HG03175 (cell line): Measurements from ENCODE around the gene THTPA.
"Not testable (repeated sequence)": the region's sequence is repeated elsewhere in the genome, so short reads cannot be mapped to it uniquely, and the experiment has no call there.

Experiments used
- ATAC-seq: cut with Tn5 transposase; IDR thresholded peaks from one replicate; pipeline ENCODE4 v1.9.1; 2021; ENCODE audit warnings: mild to moderate bottlenecking, moderate library complexity; ENCODE audit not compliant: unreplicated experiment

The THTPA gene

DNA sequence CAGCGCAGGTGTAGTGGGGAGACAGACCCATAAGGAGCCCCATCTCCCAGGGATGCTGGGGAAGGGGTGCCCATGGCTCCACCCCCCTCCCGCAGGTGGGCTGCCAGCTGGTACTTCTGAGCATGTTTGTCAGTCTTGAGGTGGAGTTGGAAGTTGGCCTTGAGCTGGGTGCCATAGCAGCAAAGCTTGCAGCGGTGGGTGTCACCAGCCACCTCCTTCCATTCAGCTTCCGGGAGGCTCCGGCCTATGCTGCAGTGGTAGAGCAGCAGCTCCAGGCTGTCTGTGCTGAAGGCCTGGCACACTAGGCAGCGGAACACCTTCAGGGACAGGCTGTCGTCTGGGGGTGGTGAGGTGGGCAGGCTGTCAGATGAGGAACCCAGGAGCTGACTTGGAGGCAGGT lies 23.4 kb upstream of the THTPA start:
- no peak for ATAC-seq

DNA sequence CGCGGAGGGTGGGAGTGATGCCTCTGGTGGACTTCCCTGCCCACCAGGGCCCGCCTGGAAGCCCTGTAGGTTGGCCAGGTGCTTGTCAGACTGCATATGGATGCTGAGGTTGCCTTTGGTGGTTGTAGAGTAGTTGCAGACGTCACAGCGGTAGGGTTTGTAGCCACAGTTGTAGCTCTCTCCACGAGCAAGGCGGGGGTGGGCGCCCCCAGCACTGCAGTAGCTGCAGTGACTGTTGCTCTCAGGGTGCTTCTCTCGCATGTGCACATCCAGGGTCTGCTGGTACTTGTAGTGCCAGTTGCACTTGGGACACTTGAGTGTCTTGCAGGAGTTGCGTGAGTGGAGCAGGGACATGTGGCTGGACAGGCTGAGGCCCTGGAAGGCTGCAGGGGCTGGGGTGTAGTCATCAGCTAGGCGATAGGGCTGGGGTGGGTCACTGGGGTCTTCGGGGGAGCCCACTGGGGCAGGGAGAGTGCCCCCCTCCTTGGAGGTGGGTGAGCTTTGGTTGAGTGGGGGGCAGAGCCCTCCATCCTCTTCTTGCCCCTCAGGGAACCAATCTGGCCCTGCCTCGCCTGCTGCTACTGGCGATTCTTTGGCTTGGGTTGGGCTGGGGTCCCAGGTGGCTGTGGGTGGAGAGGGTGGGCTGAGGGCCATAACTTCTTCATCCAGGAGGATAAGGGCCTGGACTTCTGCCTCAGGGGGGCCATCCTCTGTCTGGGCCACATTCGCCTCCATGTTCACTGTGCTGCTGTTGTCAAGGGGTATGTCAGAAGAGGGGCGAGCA lies 22.2 kb upstream of the THTPA start:
- no peak for ATAC-seq

DNA sequence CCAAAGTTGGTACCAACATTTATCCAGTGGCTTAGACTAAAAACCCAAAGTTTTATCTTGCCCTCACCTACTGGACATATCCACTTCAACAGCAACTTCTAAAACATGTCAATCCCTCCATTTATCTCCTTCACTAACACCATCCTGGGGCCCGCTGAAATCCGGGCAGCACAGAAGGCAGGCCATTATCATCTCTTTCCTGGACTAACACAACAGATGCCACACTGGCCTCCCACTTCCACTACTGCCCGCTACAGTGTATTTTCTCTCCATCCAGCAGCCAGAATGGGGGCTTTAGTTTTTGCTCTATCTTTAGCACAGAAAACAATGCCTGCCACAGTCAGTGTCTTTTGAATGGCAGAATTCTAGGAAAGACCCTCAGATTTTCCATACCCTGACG lies 20.1 kb upstream of the THTPA start:
- no peak for ATAC-seq

DNA sequence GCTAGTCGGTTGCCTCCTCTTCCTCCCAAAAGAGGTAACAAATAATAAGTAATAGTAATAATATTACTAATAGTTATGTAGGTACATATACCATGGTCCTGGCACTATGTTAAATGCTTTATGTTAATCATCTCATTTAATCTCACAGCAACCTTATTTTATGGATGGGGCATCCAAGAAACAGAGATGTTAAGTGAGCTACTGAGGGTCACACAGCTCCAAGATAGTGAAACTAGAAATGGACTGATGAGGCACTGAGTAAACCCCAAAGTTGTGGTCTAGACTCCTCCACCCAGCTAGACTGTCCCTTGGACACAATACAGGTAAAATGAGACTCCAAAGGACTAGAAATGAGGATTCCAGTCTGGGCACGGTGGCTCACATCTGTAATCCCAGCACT lies 19.6 kb upstream of the THTPA start:
- no peak for ATAC-seq

DNA sequence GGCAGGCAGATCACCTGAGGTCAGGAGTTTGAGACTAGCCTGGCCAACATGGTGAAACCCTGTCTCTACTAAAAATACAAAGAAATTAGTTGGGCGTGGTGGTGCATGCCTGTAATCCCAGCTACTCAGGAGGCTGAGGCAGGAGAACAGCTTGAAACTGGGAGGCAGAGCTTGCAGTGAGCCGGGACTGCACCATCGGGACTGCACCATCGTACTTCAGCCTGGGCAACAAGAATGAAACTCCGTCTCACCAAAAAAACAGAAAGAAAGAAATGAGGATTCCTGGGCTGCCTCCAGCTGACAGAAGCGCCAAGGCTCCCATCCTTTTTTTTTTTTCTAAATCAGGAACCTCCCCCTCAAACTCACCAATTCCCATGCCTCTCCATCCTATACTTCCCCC lies 19.2 kb upstream of the THTPA start:
- ATAC-seq = not testable (repeated sequence)

DNA sequence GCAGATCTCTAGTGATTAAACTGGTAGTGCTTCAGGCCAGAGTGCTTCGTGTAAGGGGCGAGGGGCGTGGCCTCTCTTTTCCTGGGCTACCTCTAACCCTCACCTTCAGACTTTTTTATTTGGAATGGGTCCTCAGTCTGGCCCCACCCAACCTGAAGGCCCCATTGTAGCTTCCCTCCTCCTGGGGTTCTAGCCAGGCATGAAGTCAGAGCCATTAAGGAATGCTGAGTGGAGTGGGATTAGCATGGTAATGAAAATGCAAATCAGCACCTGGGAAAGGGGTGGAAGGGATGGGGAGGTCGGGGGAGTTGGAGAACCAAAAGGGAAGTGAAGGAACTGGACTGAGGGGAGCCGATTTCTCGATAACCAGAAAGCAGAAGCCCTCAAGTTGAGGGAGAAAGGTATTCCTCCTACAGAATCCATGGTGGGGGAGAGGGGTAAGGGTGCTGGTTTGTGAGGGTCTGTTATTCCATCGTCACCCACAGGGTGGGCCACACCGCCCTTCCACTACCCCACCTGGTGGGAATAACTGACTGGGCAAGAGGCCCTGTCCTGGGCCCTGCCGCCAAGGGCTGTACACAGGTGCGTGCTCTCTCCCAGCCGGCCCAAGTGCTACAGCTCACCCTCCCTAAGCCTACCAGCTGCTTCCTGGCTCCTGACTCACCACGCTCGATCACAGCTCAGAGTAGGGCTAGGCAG lies 18.6 kb upstream of the THTPA start:
- ATAC-seq = no peak

DNA sequence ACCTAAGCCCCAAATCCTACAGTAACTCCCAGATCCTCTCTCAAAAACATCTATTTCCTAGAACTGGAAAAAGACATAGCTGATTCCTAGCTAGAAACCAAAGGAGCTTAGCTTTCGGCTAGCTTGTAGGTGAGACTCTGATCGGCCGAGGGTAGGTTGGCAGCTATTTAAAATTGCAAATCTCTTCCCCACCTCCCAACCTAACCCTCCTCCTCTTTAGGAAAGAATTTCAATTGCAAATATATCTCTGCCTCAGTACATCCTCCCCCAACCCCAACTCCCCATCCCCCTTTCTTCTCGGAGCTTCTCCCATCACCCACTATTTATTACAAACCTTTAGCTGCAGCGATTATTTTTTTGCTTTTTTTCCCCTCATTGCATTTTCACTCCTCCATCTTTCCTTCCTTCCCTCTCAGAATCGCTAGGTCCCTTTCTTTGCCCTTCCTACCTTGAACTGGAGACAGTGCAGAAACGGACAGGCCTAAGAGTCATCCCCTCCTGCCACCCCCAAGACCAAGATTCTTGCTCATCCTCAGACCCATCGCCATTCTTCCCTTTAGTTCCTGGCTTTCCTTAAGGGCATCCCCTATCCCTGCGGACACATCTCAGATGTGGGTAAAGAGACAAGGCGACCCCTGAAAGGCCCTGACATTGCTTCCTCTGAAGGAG lies 17.9 kb upstream of the THTPA start:
- ATAC-seq = no peak

DNA sequence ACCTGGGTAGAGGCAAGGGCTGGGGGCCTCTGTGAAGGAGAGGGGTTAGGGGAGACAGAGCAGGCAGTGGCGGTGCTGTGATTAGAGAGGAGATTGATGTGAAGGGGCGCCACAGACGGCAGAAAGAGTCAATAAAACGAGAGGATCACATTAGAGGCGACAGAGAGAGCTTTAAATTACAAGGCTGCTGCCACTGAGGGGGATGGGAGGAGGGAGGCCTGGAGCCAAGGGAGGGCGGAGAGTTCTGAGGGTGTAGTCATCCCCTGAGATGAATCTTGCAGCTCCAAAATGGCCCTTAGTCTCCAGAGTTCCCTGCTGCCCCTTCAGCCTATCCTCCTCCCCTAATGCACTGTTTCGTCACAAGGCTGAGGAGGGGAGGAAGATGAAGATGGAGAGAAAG lies 17.3 kb upstream of the THTPA start:
- no peak for ATAC-seq

DNA sequence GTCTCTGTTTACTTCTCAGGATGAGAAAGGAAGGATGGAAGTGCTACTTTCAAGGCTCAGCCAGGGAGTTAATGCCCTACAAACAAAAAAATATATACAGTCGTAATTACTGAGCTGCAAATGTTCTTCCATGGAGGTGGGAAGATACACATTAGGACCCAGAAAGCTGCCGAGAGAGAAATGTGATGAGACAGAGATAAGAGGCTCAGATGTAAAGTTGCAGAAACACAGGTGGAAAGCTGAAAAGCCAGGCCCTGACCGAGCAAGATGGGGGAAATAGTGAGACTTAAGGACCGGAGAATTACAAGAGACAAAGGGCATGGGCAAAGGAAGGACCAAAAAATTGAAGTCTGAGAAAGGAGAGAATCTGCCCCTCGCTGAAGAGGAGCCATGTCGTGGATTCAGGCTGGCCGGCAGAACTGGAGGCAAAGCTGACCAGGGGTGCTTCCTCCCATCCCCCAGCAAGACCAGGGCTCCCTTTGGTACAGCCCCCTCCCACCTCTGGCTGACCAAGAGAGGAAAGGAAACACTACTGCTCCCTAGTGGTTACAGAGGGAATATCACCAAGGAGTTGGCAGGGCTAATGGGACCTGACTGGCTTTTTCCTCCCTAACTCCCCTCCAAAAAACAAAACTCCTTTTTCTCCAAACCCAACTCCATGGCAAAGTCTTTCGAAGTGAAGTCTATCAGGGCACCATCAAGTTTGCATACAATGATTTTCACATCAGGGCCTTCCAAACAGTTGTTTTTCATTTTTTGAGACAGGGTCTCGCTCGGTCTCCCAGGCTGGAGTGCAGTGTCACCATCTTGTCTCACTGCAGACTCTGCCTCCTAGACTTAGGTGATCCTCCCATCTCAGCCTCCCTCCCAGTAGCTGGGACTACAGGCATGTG lies 16.6 kb upstream of the THTPA start:
- ATAC-seq = no peak

DNA sequence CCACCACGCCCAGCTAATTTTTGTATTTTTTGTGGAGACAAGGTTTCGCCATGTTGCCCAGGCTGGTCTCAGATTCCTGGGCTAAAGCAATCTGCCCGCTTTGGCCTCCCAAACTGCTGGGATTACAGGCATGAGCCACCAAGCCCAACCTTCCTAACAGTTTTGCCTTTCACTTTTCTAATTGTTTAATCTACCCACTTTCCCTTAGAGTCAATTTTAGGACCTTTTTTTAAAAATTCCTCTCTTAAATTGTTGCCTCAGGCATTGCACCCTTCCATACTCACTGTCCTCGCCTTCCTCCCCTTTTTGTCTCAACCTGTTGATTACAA lies 16.0 kb upstream of the THTPA start:
- no peak for ATAC-seq

DNA sequence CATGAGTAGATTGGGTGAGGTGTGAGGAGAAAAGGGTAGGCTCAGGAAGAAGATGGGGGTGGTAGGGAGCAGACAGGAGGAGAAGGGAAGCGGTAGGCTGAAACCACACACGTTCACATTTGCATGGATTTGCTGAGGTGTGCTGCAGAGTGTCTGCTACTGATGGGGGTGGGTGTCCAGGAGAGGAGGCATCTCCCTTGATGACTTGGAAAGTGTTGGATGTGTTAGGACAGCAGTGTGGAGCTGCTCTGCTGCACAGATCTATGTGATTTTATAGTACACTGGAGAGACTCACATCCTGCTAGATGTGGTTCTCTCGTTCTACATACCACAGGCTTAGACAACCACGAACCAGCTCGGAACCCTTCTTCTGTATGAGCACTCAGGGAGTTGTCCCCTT lies 13.8 kb upstream of the THTPA start:
- ATAC-seq = no peak

DNA sequence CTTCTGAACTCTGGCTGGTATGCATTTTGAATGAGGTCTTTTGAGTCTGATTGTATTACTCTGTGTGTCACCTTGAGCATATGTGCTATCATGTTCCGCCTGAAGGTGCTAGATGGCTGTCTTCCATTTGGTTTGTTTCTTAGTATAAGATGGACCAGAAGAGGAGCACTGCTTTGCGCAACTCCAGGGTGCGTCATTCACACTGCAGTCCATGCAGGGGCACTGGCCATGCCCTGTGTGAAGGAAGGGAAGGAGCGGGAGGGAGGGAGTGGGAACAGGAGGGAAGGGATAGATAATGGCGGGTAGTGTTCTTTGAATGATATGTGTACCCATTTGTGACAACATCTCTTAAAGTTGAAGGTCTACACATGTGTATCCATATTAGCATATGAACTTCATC lies 12.7 kb upstream of the THTPA start:
- ATAC-seq = no peak

DNA sequence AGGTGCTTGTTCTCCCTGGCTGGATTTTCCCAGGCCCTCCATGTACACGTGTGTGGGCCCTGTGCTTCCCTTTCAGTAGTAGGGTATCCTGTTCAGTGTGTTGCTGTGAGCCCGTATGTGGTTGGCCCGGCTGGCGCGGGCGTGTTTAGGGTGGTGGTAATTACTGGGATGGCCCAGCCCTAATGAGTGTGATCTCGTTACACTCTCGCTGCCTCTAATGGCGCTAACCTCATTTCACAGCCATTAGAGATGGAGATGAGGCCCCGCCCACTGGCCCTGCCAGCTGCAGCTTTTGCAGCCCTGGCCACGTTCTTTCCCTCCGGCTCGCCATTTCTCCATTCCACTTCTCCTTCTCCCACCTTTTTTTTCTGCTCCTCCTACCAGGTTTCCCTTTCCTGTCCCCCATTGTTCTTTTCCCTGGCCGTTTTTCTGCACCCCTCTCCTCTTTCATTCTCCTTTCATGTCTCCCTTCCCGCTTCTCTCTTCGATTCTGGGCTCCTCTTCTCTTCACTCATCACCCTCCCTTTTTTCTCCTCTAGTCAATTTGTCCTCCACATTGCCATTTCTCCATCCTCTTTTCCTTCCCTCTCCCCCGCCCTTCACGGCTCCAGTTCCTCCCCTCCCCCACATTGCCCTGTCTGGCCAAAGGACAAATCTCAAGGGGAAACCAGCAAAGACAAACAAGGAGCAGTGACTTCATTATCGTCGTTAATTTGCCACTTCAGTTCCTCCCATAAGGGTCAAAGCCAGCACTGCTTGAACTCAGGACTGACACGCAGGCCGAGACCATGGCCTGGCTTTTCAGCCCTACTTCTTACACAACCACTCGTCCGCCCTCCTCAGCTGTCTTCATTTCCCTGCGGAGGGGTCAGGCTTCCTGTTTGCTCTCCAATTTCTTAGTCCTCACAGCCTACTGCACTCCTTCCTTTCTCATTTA lies 11.3 kb upstream of the THTPA start:
- no peak for ATAC-seq

DNA sequence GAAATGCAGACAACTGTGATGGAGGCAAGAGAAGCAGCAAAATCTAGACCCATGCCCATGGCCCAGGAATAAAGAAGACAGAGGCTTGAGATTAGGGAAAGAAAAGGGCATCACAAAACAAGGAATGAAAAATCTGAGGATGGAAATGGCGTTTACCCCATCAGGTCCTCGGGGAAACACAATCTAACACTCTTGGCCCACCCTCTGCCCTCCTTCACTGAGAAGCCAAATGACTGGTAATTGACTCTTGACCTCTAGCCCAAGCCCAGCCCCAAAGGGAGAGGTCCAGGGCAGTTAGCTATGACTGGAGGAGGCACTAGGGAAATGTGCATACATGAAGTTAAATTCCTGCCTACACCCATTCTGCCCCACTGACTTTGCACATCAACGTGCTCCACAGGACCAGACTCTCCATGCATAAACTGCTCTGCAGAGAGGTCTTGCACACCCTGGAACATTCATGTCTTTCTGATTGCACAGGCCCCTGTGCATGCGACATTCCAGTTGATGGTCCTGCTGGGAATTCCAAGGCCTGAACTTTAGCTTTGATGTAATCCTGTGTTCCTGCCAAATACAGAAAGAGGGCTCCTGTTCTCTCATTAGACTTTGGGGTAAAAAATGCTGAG lies 10.2 kb upstream of the THTPA start:
- no peak for ATAC-seq

DNA sequence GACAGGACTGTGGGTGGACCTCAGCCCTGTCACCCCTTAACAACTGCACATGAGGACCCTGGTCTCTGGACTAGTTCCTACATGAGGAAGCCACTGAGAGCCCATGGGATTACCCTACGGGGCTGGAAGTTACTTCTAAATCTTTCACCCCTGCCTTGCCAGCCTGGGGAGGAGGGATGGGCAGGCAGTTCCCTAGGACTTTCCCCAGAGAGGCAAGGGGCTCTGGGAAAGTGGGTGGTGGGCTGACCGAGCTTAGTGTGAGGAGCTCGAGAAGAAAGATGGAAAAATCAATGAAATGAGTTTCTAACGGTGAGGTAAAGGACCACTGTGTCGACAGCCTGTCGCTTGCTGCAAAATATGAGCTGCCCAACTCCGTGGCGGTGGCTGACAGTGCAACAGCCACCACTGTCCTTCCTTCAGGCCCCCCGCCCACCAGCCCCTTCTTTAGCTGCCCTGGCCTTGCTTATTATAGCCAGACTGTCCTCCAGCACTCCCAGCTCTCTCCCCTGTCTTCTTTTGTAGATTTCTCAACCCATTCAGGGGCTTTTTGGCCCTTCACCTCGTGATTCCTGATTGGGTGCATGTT lies 9.5 kb upstream of the THTPA start:
- no peak for ATAC-seq

DNA sequence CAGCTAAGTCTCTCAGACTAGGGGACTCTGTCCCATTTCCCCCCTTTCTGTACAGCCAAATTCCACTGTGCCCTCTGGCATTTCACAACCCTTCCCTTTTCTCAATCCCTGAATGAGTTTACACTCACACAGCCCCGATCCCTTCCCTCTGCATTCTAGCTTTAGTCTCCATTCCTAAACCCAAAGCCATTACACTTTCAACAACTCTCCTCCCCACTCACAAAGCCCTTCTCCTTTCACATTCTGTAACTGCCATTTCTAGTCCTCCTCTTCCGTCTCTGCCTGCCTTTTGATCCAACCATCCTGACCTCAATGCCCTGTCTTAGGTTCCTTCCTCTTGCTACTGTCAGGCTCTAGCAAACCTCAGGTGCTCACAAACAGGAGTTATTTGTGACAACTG lies 8.1 kb upstream of the THTPA start:
- ATAC-seq = no peak

DNA sequence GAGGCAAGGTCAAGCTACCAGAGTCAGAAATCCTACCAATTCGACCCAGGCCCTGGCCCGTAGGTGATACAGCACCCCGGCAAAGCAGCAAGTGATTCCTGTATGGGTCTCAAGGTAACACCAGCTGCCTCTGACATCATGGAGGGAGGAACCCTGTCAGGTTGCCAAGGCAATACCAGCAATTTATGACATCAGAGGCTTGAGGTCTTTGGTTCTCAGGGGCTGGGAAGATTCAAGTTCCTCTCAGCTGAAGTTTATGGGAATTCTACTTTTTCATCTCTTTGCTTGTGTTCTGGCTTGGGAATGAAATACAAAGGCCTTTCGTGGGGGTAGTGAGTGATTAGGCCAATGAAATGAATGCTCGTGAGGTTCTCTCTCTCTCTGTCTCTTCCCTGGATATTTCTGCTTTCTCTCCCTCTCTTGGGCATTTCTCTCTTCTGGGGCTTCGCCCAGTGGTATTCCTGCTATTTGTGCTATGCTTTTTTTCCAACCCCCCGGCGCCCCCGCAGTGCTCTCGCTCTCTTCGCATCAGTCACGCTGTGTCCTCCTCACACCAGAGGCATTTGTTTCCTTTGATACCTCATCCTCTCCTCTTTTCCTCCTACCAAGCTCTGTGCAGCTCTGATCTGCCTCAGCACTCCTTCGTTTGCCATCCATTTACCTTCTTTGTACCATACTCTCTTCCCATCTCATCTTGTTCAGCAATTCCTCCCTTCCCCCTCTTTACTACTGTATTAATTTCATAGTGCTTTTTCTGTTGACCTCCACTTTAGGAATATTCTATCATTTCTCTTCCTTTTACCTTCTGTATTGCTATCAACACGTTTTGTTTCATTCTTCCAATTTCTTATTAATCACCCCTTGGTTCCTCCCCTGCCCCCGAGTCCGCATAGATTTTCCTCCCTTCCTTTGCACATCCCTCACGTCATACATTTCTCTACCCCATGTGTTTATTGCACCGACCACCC lies 7.4 kb upstream of the THTPA start:
- ATAC-seq = no peak

DNA sequence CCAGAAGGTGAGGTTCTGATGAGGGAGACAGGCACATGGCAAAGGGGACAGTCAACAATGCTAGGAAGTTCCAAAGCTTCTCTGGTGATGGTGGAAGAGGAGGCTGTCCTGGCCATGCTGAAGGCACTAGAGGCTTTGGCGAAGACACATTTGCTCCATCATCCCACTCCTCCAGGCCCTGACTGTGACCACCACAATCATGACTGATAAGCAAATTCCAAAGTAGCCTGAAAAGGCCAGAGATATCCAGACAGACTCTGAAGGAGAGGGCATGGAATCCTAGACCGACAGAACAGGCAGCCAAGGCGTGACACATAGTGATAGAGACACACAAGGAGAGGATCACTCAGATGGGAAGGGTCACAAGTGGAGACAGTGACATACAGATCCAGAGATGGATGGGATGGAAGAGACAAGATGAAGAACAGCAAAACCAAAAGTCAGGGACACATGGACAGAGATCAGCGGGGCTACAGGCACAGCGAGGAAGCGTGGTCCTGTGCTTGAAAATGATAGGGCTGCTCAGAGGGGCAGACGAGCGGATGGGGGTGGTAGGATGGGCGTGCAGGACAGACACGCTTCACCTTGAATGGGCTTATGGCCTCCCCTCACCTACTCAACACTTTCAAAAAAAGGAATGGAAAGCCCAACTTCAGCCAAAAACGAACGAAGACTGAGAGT lies 5.8 kb upstream of the THTPA start:
- no peak for ATAC-seq
